Kidney (tissue), 14 donors: ENCODE measurements around the gene KRTAP10-10. TPM values are rescaled to one million over a fixed set of nuclear protein-coding genes. Genes with fewer than 3 reads are reported as not detected.
"Not testable (repeated sequence)": the region's sequence is repeated elsewhere in the genome, so short reads cannot be mapped to it uniquely, and the experiment has no call there.

Experiments used
- DNase-seq, 5 donors: peaks; one replicate each; pipeline ENCODE4 v3.0.0-alpha.2; 2013 to 2020
- FAIRE-seq: peaks from 2 replicates; lab custom pipeline; 2012; peaks lifted over from hg19 to GRCh38; lab: Jason Lieb, UNC
- H3K27ac ChIP-seq, 2 donors: one replicate each; pipeline ENCODE4 v1.7.0; 2013; ENCODE audit warnings: low read depth in 2 of 2, low read length in 2 of 2, inconsistent platforms in 1 of 2
- H3K27me3 ChIP-seq: one replicate; pipeline ENCODE4 v1.7.1; 2013; ENCODE audit warnings: low read length, inconsistent platforms; ENCODE audit not compliant: control insufficient read depth, insufficient read depth
- H3K36me3 ChIP-seq, 3 donors: one replicate each; pipeline versions ENCODE4 v1.7.0 to v1.7.1; 2013; ENCODE audit warnings: low read length in 3 of 3, control low read depth in 1 of 3, inconsistent platforms in 1 of 3; ENCODE audit not compliant: insufficient read depth in 3 of 3, control insufficient read depth in 2 of 3
- H3K4me1 ChIP-seq, 3 donors: one replicate each; pipeline versions ENCODE4 v1.7.0 to v1.7.1; 2013; ENCODE audit warnings: low read length in 3 of 3, inconsistent platforms in 1 of 3, low read depth in 1 of 3; ENCODE audit not compliant: control insufficient read depth in 2 of 3, insufficient read depth in 2 of 3
- H3K4me3 ChIP-seq, 3 donors: one replicate each; pipeline versions ENCODE4 v1.7.0 to v1.8.1; 2013; ENCODE audit warnings: low read length in 3 of 3, control low read depth in 1 of 3, inconsistent platforms in 1 of 3
- H3K9ac ChIP-seq, 3 donors: one replicate each; pipeline versions ENCODE4 v1.7.0 to v1.7.1; 2013; ENCODE audit warnings: low read length in 3 of 3, control low read depth in 1 of 3, inconsistent platforms in 1 of 3
- H3K9me3 ChIP-seq, 3 donors: one replicate each; pipeline versions ENCODE4 v1.7.0 to v1.7.1; 2013; ENCODE audit warnings: low read length in 3 of 3, control low read depth in 1 of 3, inconsistent platforms in 1 of 3; ENCODE audit not compliant: control insufficient read depth in 2 of 3, insufficient read depth in 1 of 3
- intact Hi-C: fragments of 100-400 bp; cut with DNase I; formaldehyde crosslinking; loops from one replicate; pipeline ENCODE4 v1.11.1; 2022
- polyA plus RNA-seq: library from polyadenylated mRNA; stranded (reverse); fragments of 350-450 nt; fragmentation: Illumina TruSeq; extraction: RNeasy Lipid Tissue Mini Kit (QIAGEN cat#74804); gene quantifications from one replicate; pipeline ENCODE4 v1.2.3, GENCODE V29; 2014; ENCODE audit warnings: low read depth, low replicate concordance; ENCODE audit not compliant: insufficient read depth
- total RNA-seq: library from RNA; stranded (reverse); fragmentation: NEBNext Ultra II Directional; extraction: Animal tissue kit (Norgen Biotek cat#: 25700); gene quantifications from one replicate; pipeline ENCODE4 v1.2.1, GENCODE V29; 2021
- TF ChIP-seq, protein P1 (sequence below): IDR thresholded peaks from 3 replicates; pipeline ENCODE4 v1.5.1; 2012; ENCODE audit warnings: mild to moderate bottlenecking, moderate library complexity, borderline replicate concordance; ENCODE audit not compliant: insufficient read depth; ENCODE audit errors: extremely low read depth
- donor health status: control.
- donor health status: control.
- donor health status: control.
- donor health status: control.
- donor health status: control.
- donor health status: DM: yes; HTN: yes; CAD: no.
- donor health status: Normal renal cell carcinoma (clear cell type).

KRTAP10-10 gene
- total and polyA plus RNA-seq, 2 donors from 2014 or later, result not detected

DNA sequence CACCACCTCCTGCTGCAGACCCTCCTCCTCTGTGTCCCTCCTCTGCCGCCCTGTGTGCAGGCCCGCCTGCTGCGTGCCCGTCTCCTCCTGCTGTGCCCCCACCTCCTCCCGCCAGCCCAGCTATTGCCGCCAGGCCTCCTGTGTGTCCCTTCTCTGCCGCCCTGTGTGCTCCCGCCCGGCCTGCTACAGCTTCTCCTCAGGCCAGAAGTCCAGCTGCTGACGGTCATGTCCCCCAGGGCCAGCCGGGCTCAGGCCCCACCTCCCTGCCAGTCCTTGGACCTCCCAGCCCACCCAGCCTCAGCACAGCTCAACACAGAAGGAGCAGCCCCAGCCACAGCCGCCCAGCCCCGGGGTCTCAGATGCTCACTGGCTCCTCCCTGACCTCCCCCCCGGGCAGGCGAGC, 9.3 kb upstream of the KRTAP10-10 start:
- FAIRE-seq, intact Hi-C loops: not testable (repeated sequence)
- peaks cover 0 to 21% (median 0%) of the 10 kb centered on the region in 3 donors for H3K9me3 ChIP-seq

GRCh38 chr21:44628707-44629391, 8.3 kb upstream of the KRTAP10-10 start:
- no peak for DNase-seq

More for the DNA sequence above, 9.3 kb upstream of the KRTAP10-10 start:
- DNase-seq, H3K4me1 ChIP-seq, H3K4me3 ChIP-seq, H3K27me3 ChIP-seq, H3K36me3 ChIP-seq, H3K9ac ChIP-seq, H3K27ac ChIP-seq: not testable (repeated sequence)

GRCh38 chr21:44630440-44630839, 6.7 kb upstream of the KRTAP10-10 start:
- Histone ChIP-seq H3K36me3 (no peaks in the 10 kb centered on the region), H3K9ac (no peak overlapping the region), H3K27ac (no peak overlapping the region), H3K4me1 (no peaks in the 10 kb centered on the region), H3K27me3 (no peaks in the 10 kb centered on the region), H3K9me3 (peaks cover 0 to 3% (median 2%) of the 10 kb centered on the region in 3 donors), H3K4me3 (no peak overlapping the region)
- intact Hi-C loops, result no loop called here
- FAIRE-seq, result no peak
- TF ChIP-seq, protein P1, sequence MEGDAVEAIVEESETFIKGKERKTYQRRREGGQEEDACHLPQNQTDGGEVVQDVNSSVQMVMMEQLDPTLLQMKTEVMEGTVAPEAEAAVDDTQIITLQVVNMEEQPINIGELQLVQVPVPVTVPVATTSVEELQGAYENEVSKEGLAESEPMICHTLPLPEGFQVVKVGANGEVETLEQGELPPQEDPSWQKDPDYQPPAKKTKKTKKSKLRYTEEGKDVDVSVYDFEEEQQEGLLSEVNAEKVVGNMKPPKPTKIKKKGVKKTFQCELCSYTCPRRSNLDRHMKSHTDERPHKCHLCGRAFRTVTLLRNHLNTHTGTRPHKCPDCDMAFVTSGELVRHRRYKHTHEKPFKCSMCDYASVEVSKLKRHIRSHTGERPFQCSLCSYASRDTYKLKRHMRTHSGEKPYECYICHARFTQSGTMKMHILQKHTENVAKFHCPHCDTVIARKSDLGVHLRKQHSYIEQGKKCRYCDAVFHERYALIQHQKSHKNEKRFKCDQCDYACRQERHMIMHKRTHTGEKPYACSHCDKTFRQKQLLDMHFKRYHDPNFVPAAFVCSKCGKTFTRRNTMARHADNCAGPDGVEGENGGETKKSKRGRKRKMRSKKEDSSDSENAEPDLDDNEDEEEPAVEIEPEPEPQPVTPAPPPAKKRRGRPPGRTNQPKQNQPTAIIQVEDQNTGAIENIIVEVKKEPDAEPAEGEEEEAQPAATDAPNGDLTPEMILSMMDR, result no peak
- DNase-seq, result no peak

More at GRCh38 chr21:44628707-44629391, 8.3 kb upstream of the KRTAP10-10 start:
- no peaks in the 10 kb centered on the region for H3K36me3 ChIP-seq
- H3K9ac ChIP-seq, result no peak overlapping the region
- H3K4me1 ChIP-seq, result no peaks in the 10 kb centered on the region
- TF ChIP-seq, protein P1, result no peak
- intact Hi-C loops, result no loop called here
- no peak for FAIRE-seq
- no peak overlapping the region for H3K4me3 ChIP-seq
- H3K27me3 ChIP-seq, result no peaks in the 10 kb centered on the region
- H3K27ac ChIP-seq, result no peak overlapping the region
- H3K9me3 ChIP-seq, result peaks cover 0 to 13% (median 0%) of the 10 kb centered on the region in 3 donors

DNA sequence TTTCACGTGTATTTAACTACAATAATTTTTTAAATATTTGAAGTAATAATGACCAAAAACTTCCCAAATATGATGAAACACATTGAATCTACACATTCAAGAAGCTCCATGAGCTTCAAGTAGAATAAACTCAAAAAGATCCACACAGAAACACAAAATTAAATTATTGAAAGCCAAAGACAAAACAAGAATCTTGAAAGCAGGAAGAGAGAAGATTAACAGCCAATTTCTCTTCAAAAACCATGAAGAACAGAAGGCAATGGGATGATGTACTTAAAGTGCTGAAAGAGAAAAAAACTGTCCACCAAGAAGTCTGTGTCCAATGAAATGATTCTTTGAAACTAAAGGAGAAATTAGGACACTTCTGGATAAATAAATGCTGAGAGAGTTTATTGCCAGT, 5.1 kb upstream of the KRTAP10-10 start:
- H3K4me1 ChIP-seq, result no peaks in the 10 kb centered on the region
- FAIRE-seq (no peak), DNase-seq (no peak)
- intact Hi-C loops, result no loop called here
- no peaks in the 10 kb centered on the region for H3K27me3 ChIP-seq
- H3K36me3 ChIP-seq, result no peaks in the 10 kb centered on the region
- no peak overlapping the region for H3K27ac ChIP-seq
- TF ChIP-seq, protein P1, result no peak
- H3K4me3 ChIP-seq, result no peak overlapping the region
- peaks cover 0 to 3% (median 2%) of the 10 kb centered on the region in 3 donors for H3K9me3 ChIP-seq
- no peak overlapping the region for H3K9ac ChIP-seq
